Bronchial epithelial cell (primary cell): ENCODE measurements around the gene NR4A3. TPM values are rescaled to one million over a fixed set of nuclear protein-coding genes. Genes with fewer than 3 reads are reported as not detected.

Experiments used
- DNase-seq: peaks from one replicate; pipeline ENCODE4 v3.0.0-alpha.2; 2010; ENCODE audit warnings: low read depth
- FAIRE-seq: peaks from 2 replicates; lab custom pipeline; 2011; peaks lifted over from hg19 to GRCh38; lab: Jason Lieb, UNC
- H3K27me3 ChIP-seq: 2 replicates; pipeline ENCODE4 v1.5.1; 2011; ENCODE audit warnings: low read length; ENCODE audit not compliant: control insufficient read depth, insufficient read depth
- H3K36me3 ChIP-seq: 2 replicates; pipeline ENCODE4 v1.5.1; 2011; ENCODE audit warnings: low read length; ENCODE audit not compliant: control insufficient read depth, insufficient read depth
- H3K4me3 ChIP-seq: 2 replicates; pipeline ENCODE4 v1.5.1; 2011; ENCODE audit warnings: mild to moderate bottlenecking, low read depth, low read length, control low read depth
- CTCF ChIP-seq: IDR thresholded peaks from 2 replicates; pipeline ENCODE4 v1.5.1; 2011; ENCODE audit warnings: mild to moderate bottlenecking, moderate library complexity, low read length, control low read depth, inconsistent platforms; ENCODE audit not compliant: insufficient read depth, severe bottlenecking
- total RNA-seq: library from RNA; depleted of rRNA; stranded (reverse); fragments of >200 nt; gene quantifications from 2 replicates; pipeline ENCODE4 v1.2.1, GENCODE V29; 2014

The NR4A3 gene
- total RNA-seq, 1 donor from 2014 or later = not detected

GRCh38 chr9:99831857-99832557, 10.3 kb downstream of the NR4A3 start:
- FAIRE-seq (no peak), DNase-seq (no peak)
- no peak for TF ChIP-seq CTCF
- no peak overlapping the region for H3K4me3 ChIP-seq
- H3K27me3 ChIP-seq = peaks cover 23% of the 10 kb centered on the region
- H3K36me3 ChIP-seq = no peaks in the 10 kb centered on the region

- no peak for TF ChIP-seq CTCF
- FAIRE-seq (no peak), DNase-seq (no peak)
- H3K27me3 ChIP-seq = peaks cover 20% of the 10 kb centered on the region
- no peak overlapping the region for H3K4me3 ChIP-seq
- H3K36me3 ChIP-seq = no peaks in the 10 kb centered on the region
These were observed 10.8 kb downstream of the NR4A3 start for GRCh38 chr9:99832558-99832864.

GRCh38 chr9:99833735-99834134, 12.1 kb downstream of the NR4A3 start:
- no peak for FAIRE-seq
- TF ChIP-seq CTCF = no peak
- DNase-seq = no peak
- Histone ChIP-seq H3K27me3 (peaks cover 11% of the 10 kb centered on the region), H3K4me3 (no peak overlapping the region), H3K36me3 (no peaks in the 10 kb centered on the region)

- no peak overlapping the region for H3K4me3 ChIP-seq
- FAIRE-seq = no peak
- no peaks in the 10 kb centered on the region for H3K36me3 ChIP-seq
- DNase-seq = no peak
- TF ChIP-seq CTCF = no peak
- H3K27me3 ChIP-seq = peaks cover 4% of the 10 kb centered on the region
These were observed 12.8 kb downstream of the NR4A3 start for GRCh38 chr9:99834474-99834873.

GRCh38 chr9:99835142-99835541, 13.5 kb downstream of the NR4A3 start:
- H3K4me3 ChIP-seq = no peak overlapping the region

More at GRCh38 chr9:99835142-99835541, 13.5 kb downstream of the NR4A3 start:
- DNase-seq = no peak
- Histone ChIP-seq H3K36me3 (no peaks in the 10 kb centered on the region), H3K27me3 (no peaks in the 10 kb centered on the region)
- TF ChIP-seq CTCF = no peak
- no peak for FAIRE-seq
